Stimulated activated CD4-positive, alpha-beta T cell treated with anti-CD3 and anti-CD28 coated beads, Interleukin-12 subunit alpha, Interleukin-12 subunit beta, amount 100 ng/mL, for 48 hours (primary cell): ENCODE measurements around the gene CCDC8.
"Not testable (repeated sequence)": the region's sequence is repeated elsewhere in the genome, so short reads cannot be mapped to it uniquely, and the experiment has no call there.

ENCODE experiments used
- DNase-seq, 3 donors: peaks; one replicate each; pipeline ENCODE4 v3.0.0-alpha.2; 2020; ENCODE audit warnings: low read depth in 2 of 3, low spot score in 1 of 3

Gene CCDC8

GRCh38 chr19:46413262-46414031 is at the start of gene CCDC8:
TSS of gene CCDC8 (minus strand) at chr19:46413564. CDS start at chr19:46412810, 754 bp downstream.
- no peak for DNase-seq

- DNase-seq, result no peak
These were observed 48.2 kb upstream of the CCDC8 start for GRCh38 chr19:46461537-46461936.

- no peak for DNase-seq
These were observed 47.6 kb upstream of the CCDC8 start for GRCh38 chr19:46460981-46461380.

DNA sequence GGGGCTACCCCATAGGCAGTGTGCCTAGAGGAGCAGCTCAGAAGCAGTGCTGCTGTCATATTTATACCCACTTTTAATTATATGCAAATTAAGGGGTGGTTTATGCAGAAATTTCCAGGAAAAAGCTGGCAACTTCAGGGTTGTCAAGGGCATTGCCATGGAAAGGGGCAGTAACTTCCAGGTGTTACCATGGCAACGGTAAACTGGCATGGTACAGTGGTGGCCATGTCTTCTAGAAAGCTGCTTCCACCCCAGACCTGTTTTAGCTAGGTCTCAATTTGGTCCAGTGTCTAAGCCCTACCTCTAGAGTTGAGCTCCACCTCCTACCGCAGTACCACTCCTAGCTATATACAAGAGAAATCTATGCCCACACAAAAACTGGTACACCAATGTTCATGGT is 46.7 kb upstream of the CCDC8 start:
- no peak for DNase-seq

DNA sequence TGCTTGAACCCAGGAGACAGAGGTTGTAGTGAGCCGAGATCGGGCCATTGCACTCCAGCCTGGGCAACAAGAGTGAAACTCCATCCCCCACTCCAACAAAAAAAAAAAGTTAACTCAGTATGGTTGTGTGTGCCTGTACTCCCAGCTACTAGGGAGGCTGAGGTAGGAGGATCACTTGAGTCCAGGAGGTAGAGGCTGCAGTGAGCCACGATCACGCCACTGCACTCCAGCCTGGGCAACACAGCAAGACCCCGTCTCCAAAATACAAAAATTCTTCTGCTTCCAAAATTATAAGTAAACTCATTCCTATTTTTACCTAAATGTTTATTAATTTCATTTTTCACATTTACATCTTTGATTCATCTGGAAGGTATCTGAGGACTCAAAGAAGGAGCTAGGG is 43.6 kb upstream of the CCDC8 start:
- DNase-seq, result no peak

GRCh38 chr19:46454244-46454643 is 40.9 kb upstream of the CCDC8 start:
- no peak for DNase-seq

GRCh38 chr19:46453661-46454060 is 40.3 kb upstream of the CCDC8 start:
- DNase-seq, result no peak

GRCh38 chr19:46452186-46452585 is 38.8 kb upstream of the CCDC8 start:
- DNase-seq, result no peak

- no peak for DNase-seq
These were observed 38.0 kb upstream of the CCDC8 start for GRCh38 chr19:46451352-46451751.

DNA sequence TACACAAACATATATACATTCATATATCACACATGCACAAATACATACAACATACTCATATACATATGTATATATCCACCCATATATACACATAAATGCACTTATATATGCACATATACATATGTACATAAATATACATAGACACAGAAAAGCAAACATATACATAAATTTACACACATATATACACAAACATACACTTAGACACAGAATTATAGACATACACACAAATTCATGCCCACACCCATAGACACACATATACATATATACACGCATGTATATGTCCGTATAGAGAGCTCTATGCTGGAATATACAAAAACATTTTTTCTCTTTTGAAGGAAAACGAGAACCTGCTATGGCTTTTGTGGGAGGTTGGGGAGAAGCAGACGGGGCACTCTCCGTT is 37.4 kb upstream of the CCDC8 start:
- DNase-seq, result no peak

DNA sequence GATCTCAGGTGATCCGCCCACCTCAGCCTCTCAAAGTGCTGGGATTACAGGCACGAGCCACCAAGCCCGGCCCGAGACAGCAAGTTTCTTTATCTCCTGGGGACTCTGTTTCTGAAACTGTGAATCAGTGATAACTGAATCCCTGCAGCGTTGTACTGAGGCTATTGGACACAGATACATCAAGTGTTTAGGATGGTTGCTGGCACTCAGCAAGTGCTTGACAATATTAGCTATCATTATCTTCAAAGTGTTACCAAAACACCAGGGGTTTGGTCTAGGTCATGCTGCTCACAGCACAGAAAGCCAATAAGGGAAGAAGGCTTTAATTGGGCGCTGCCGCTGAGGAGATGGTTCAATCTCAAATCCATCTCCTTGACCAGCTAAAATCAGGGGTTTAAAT is 35.9 kb upstream of the CCDC8 start:
- DNase-seq, result no peak

- DNase-seq, result no peak
These were observed 35.2 kb upstream of the CCDC8 start for GRCh38 chr19:46448601-46449000.

DNA sequence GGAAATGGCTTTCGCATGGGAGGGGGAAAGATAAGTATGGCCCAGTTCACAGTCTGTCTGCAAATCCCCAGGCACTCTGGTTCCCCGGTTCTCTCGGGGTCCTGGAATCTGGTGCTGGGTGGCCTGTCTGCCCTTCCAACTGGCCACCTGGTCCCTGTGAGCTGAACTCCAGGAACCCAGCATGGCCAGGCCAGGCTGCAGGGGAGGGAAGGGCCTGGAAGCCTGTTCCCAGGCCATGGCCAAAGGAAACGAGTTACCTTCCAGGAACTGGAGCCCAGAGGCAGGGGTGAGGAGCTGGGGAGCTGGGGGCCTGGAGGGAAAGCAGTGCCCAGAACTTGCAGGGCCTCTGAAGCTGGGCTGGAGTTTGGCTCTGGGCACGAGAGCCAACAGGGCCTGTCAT is 34.5 kb upstream of the CCDC8 start:
- DNase-seq, result no peak

GRCh38 chr19:46447006-46447405 is 33.6 kb upstream of the CCDC8 start:
- no peak for DNase-seq

DNA sequence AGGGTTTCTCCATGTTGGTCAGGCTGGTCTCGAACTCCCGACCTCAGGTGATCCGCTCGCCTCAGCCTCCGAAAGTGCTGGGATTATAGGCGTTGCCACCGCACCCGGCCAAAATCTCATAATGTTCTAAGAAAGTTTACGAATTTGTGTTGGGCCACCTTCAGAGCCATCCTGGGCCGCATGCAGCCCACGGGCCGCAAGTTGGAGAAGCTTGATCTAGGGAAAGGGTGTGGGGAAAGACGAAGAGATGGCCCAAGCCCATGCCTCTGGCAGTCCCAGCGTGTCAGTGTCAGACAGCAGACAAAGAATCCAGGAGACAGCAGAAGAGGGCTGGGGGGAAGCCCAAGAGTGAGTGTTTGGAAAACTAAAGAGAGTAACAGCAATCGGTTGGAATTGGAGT is 32.7 kb upstream of the CCDC8 start:
- no peak for DNase-seq

DNA sequence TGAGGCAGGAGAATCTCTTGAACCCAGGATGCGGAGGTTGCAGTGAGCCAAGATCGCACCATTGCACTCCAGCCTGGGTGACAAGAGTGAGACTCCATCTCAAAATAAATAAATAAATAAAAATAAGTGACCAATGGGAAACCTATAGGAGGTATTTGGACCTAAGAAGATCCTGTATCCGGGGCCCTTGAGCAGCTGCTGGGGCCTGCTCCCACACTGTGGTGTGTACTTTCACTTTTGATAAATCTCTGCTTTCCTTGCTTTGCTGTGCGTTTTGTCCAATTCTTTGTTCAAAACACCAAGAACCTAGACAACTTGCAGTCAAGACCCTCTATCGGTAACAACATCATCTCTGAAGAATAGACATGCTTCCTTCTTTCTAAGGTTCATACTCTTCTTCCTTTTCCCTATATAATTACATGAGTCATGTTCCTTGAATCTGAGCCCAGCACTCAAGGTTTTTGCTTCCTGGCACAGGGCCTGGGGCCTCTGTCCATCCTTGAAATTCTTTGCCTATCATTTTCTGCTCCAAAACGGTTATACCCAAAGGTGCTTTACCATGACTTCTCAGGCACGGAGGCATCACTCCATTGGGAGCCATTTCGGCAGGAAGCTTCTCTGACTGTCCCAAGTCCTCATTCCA is 29.6 kb upstream of the CCDC8 start:
- DNase-seq, result no peak

GRCh38 chr19:46441866-46442265 is 28.5 kb upstream of the CCDC8 start:
- no peak for DNase-seq

DNA sequence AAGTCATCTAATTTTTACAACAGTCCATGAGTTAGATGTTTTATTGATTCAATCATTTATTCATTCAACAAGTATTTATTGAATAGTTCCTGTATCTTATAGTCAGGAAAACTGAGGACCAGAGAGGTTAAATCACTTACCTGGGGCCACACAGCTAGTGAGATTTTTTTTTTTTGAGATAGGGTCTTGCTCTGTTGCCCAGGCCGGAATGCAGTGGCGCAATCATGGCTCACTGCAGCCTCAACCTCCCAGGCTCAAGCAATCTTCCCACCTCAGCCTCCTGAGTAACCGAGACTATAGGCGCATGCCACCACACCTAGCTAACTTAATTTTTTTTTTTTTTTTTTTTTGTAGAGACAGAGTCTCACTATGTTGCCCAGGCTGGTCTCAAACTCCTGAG is 22.3 kb upstream of the CCDC8 start:
- DNase-seq, result not testable (repeated sequence)

GRCh38 chr19:46435009-46435408 is 21.6 kb upstream of the CCDC8 start:
- DNase-seq, result no peak

DNA sequence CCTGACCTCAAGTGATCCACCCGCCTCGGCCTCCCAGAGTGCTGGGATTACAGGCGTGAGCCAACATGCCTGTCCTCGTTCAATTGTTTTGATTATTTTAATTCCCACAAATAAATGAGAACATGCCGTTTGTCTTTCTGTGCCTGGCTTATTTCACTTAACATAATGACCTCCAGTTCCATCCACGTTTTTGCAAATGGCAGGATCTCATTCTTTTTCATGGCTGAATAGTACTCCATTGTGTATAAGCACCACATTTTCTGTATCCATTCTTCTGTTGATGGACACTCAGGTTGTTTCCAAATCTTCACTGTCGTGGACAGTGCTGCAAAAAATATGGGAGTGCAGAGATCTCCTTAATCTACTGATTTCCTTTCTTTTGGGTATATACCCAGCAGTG is 20.1 kb upstream of the CCDC8 start:
- DNase-seq, result not testable (repeated sequence)

DNA sequence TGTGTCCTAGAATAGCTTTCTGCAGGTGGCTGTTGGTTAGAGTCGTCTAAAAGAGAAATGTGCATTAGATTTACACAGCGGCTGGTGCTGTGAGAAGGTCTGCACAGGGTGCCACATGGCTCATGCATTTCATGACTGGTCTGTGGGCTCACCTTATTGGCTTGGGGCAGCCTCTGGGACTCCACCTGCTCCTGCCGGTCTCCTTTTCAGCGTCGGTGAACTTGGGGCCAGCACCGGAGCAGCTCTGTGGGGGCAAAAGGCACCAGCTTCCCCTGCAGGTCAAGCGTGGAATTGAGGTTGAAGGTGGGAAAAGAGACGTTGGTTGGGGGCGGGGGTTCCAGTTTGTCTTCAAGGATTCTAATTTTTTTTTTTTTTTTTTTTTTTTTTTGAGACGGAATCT is 18.5 kb upstream of the CCDC8 start:
- DNase-seq, result no peak

GRCh38 chr19:46429999-46430398 is 16.6 kb upstream of the CCDC8 start:
- no peak for DNase-seq
